Neural progenitor cell (in vitro differentiated cells): ENCODE results near the gene TIMM23.
"Not testable (repeated sequence)": the region's sequence is repeated elsewhere in the genome, so short reads cannot be mapped to it uniquely, and the experiment has no call there.

Source experiments
- EZH2 ChIP-seq: fragments of 200-600 bp; sonication (generic); IDR thresholded peaks from 2 replicates; pipeline ENCODE4 v1.6.1; 2017; ENCODE audit warnings: antibody characterized with exemption, mild to moderate bottlenecking, moderate library complexity
- TF ChIP-seq, protein P1 (sequence below): fragments of 200-600 bp; sonication (generic); IDR thresholded peaks from 2 replicates; pipeline ENCODE4 v1.5.1; 2017; ENCODE audit warnings: antibody characterized with exemption, mild to moderate bottlenecking

DNA sequence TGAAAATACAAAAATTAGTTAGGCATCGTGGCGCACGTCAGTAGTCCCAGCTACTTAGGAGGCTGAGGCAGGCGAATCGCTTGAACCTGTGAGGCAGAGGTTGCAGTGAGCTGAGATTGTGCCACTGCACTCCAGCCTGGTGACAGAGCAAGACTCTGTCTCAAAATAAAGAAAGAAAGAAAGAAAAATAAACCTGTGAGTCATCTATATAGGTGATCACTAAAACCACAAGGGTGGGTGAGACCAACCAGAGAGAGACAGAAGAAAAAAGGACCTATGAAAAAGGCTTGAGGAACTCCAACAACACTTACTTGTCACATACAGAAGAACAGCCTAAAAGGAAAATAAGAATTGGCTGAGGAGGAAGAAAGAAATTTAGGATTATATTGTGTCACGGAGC lies 14.4 kb upstream of the TIMM23 start:
- TF ChIP-seq, protein P1, sequence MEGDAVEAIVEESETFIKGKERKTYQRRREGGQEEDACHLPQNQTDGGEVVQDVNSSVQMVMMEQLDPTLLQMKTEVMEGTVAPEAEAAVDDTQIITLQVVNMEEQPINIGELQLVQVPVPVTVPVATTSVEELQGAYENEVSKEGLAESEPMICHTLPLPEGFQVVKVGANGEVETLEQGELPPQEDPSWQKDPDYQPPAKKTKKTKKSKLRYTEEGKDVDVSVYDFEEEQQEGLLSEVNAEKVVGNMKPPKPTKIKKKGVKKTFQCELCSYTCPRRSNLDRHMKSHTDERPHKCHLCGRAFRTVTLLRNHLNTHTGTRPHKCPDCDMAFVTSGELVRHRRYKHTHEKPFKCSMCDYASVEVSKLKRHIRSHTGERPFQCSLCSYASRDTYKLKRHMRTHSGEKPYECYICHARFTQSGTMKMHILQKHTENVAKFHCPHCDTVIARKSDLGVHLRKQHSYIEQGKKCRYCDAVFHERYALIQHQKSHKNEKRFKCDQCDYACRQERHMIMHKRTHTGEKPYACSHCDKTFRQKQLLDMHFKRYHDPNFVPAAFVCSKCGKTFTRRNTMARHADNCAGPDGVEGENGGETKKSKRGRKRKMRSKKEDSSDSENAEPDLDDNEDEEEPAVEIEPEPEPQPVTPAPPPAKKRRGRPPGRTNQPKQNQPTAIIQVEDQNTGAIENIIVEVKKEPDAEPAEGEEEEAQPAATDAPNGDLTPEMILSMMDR: not testable (repeated sequence)
- TF ChIP-seq EZH2: not testable (repeated sequence)
